T-helper 2 cell treated with Interferon-gamma antibody and Interleukin-4, amounts not matched to agents 5 μg/mL and 100 μg/mL, for 36 hours (primary cell): ENCODE measurements around the gene FAM124A.

Experiments used
- DNase-seq: peaks from one replicate; pipeline ENCODE4 v3.0.0; 2021; ENCODE audit warnings: low spot score
- H3K27ac Mint-ChIP-seq: one replicate; pipeline ENCODE4 v1.8.0; 2021; ENCODE audit warnings: mild to moderate bottlenecking, mixed read lengths
- H3K27me3 Mint-ChIP-seq: one replicate; pipeline ENCODE4 v1.8.0; 2021; ENCODE audit warnings: low read depth, mixed read lengths
- H3K36me3 Mint-ChIP-seq: one replicate; pipeline ENCODE4 v1.8.0; 2021; ENCODE audit warnings: low read depth, mixed read lengths
- H3K4me1 Mint-ChIP-seq: one replicate; pipeline ENCODE4 v1.8.0; 2021; ENCODE audit warnings: low read depth, mixed read lengths
- H3K4me3 Mint-ChIP-seq: one replicate; pipeline ENCODE4 v1.8.0; 2022; ENCODE audit warnings: mild to moderate bottlenecking, moderate library complexity, mixed read lengths
- H3K9me3 Mint-ChIP-seq: one replicate; pipeline ENCODE4 v1.8.0; 2021; ENCODE audit warnings: mixed read lengths

The FAM124A gene

DNA sequence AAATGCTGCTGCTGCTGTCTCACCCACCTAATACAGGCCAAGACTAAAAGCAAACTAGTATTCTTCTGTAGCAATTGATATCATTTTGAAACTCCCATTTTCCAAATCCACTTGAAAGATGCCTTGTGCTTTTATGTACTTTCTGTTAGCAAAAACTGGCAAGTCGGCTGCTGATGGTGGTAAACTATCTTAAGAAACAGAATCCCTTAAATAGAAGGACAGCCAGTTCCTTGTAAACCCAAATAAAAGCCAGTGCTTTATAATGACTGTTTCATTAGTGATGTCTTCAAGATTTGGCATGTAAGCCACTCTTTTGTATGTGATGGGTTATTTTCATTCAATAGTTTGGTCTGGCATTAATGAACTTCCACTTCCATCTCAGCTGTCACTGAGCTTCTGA, 5.2 kb downstream of the FAM124A start:
- H3K4me3 Mint-ChIP-seq: no peak overlapping the region
- H3K27ac Mint-ChIP-seq: no peak overlapping the region
- no peak for DNase-seq
- H3K9me3 Mint-ChIP-seq: no peaks in the 10 kb centered on the region
- no peaks in the 10 kb centered on the region for H3K4me1 Mint-ChIP-seq
- H3K36me3 Mint-ChIP-seq: no peaks in the 10 kb centered on the region
- H3K27me3 Mint-ChIP-seq: peaks cover 59% of the 10 kb centered on the region

DNA sequence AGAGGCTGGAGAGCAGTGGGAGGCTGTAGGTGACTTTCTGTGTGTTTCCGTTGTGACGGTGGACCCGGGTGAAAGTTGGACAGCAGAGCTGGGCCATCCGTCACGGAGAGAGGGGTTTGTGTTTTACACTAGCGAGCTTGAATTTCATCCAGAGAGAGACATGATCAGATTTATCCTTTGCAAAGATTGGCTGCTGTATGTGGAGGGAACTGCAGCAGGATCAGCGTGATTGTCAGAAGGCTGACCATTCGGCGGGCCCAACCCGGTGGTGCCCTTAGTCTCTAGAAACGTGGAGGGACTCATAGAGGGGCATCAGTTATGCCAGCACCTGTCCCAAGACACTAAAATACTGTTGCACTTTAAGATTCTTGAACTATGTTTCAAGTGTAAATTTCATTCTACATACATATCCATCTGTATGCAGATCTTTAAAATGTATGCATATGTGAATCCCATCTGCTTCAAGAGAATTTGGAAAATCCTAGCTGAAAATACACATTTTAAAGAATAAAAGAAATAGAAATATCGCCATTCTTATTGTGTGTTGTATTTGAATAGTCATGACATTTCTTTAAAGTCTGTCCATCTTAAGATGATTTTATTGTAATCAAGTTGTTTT, 7.0 kb downstream of the FAM124A start:
- H3K9me3 Mint-ChIP-seq: no peaks in the 10 kb centered on the region
- H3K27me3 Mint-ChIP-seq: peaks cover 43% of the 10 kb centered on the region
- no peak overlapping the region for H3K27ac Mint-ChIP-seq
- no peak overlapping the region for H3K4me3 Mint-ChIP-seq
- no peak for DNase-seq
- no peaks in the 10 kb centered on the region for H3K4me1 Mint-ChIP-seq
- H3K36me3 Mint-ChIP-seq: no peaks in the 10 kb centered on the region

DNA sequence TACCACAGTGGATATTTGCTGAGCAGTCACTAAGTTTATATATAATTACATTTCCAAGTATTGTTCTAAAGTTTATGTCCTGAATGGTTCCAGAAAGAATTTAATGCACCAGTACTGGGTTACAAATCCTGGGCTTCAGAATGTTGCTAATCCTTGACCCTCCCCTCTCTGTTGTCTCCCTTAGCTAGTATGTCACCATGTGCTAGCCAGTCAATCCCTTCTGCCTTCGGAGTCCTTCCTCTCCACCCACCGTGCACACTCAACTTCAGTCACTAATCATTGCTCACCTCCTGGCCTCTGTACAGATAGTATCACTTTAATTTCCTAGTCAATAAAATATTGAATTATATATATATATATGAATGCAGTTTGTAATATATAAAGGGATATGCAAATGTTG, 7.5 kb downstream of the FAM124A start:
- H3K36me3 Mint-ChIP-seq: no peaks in the 10 kb centered on the region
- H3K4me1 Mint-ChIP-seq: no peaks in the 10 kb centered on the region
- no peak for DNase-seq
- peaks cover 41% of the 10 kb centered on the region for H3K27me3 Mint-ChIP-seq
- no peak overlapping the region for H3K27ac Mint-ChIP-seq
- H3K9me3 Mint-ChIP-seq: no peaks in the 10 kb centered on the region
- H3K4me3 Mint-ChIP-seq: no peak overlapping the region

DNA sequence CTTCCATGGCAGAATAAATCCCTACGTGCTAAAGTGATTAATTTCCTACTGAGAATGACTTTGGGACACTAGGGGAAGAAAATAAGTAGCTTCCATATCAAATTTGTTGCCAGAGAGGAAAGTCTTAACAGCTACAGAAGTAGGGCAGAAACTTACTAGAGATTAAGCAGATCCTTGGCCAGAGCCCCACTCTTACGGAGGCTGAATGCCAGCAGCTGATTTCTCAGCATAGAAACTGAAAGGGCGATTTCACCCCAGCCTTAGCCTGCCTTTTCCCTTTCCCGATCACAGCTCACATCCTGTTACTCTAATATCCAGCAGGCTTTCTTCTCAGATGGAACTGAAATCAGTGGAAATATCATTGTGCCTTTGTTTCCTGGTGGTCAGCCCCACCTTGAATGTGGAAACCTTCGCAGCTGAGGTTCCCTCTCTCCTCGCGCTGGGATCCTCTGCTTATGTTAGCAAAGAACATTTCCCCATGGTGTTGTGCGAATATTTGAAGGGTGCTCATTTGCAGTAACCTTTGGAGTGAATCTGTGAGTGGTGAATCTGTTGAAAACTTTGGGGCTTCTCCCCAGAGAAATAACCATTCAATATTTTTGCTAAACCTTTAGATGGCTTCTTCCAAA, 8.4 kb downstream of the FAM124A start:
- Mint-ChIP-seq H3K9me3 (no peaks in the 10 kb centered on the region), H3K27me3 (peaks cover 35% of the 10 kb centered on the region), H3K36me3 (no peaks in the 10 kb centered on the region), H3K4me1 (no peaks in the 10 kb centered on the region), H3K4me3 (peak overlapping the region; percentile 59), H3K27ac (no peak overlapping the region)
- no peak for DNase-seq

DNA sequence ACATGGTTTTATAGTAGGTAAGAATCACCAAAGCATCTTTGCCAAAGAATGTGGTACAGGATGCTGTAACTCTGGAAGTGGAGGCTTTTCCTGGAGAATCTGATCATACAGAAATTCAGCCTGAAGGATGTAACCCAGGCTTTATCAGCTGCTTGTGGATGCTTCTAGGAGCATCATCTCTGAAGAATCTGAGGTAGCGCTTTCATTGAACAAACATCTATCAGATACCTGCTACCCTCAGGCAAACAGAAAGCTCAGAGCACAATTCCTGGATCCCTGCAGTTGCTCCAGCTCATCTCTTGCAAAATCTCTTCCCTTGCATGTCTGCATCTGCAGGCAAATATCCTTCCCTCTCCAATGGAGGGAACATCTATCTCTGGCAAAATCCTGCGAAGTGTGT, 9.3 kb downstream of the FAM124A start:
- Mint-ChIP-seq H3K4me1 (no peaks in the 10 kb centered on the region), H3K27me3 (peaks cover 34% of the 10 kb centered on the region)

GRCh38 chr13:51232328-51232727, 10.1 kb downstream of the FAM124A start:
- no peaks in the 10 kb centered on the region for H3K9me3 Mint-ChIP-seq
- DNase-seq: no peak
- no peaks in the 10 kb centered on the region for H3K36me3 Mint-ChIP-seq
- H3K27me3 Mint-ChIP-seq: peaks cover 31% of the 10 kb centered on the region
- no peak overlapping the region for H3K27ac Mint-ChIP-seq
- no peaks in the 10 kb centered on the region for H3K4me1 Mint-ChIP-seq
- no peak overlapping the region for H3K4me3 Mint-ChIP-seq

More for the DNA sequence above, 9.3 kb downstream of the FAM124A start:
- no peak overlapping the region for H3K27ac Mint-ChIP-seq
- DNase-seq: no peak
- no peaks in the 10 kb centered on the region for H3K36me3 Mint-ChIP-seq
- no peaks in the 10 kb centered on the region for H3K9me3 Mint-ChIP-seq
- H3K4me3 Mint-ChIP-seq: no peak overlapping the region

GRCh38 chr13:51233117-51233826, 11.1 kb downstream of the FAM124A start:
- Mint-ChIP-seq H3K9me3 (no peaks in the 10 kb centered on the region), H3K4me1 (no peaks in the 10 kb centered on the region), H3K36me3 (no peaks in the 10 kb centered on the region), H3K27ac (no peak overlapping the region), H3K4me3 (no peak overlapping the region), H3K27me3 (peaks cover 26% of the 10 kb centered on the region)
- no peak for DNase-seq

DNA sequence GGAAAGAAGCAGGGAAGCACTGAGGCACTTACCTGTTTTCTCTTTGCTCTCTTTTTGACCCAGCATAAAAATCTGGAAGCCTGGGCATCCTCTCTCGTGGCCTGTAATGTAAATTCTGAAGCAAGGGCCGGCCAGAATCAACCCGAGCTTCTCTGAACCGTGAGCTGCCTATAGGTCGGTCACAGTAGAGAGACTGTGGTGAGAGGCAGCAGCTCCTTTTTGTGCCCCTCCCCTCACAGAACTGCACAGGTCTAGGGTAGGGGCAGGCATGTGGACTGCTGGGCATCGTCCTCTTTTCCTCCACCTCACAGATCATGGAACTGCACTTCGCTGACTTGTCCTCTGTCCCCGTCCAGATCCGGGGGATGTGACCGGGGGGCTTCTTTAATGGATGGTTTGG, 12.5 kb downstream of the FAM124A start:
- Mint-ChIP-seq H3K27me3 (peaks cover 24% of the 10 kb centered on the region), H3K9me3 (no peaks in the 10 kb centered on the region), H3K4me3 (no peak overlapping the region), H3K27ac (no peak overlapping the region), H3K4me1 (no peaks in the 10 kb centered on the region), H3K36me3 (no peaks in the 10 kb centered on the region)
- no peak for DNase-seq

- H3K27ac Mint-ChIP-seq: no peak overlapping the region
- no peak overlapping the region for H3K4me3 Mint-ChIP-seq
- DNase-seq: no peak
- H3K4me1 Mint-ChIP-seq: no peaks in the 10 kb centered on the region
- no peaks in the 10 kb centered on the region for H3K36me3 Mint-ChIP-seq
- H3K9me3 Mint-ChIP-seq: no peaks in the 10 kb centered on the region
- peaks cover 21% of the 10 kb centered on the region for H3K27me3 Mint-ChIP-seq
These were observed 13.0 kb downstream of the FAM124A start for GRCh38 chr13:51235186-51235585.

GRCh38 chr13:51235756-51236490, 13.7 kb downstream of the FAM124A start:
- H3K4me3 Mint-ChIP-seq: no peak overlapping the region

GRCh38 chr13:51236491-51236792, 14.2 kb downstream of the FAM124A start:
- Mint-ChIP-seq H3K27ac (no peak overlapping the region), H3K36me3 (no peaks in the 10 kb centered on the region), H3K27me3 (peaks cover 14% of the 10 kb centered on the region), H3K4me3 (no peak overlapping the region), H3K9me3 (no peaks in the 10 kb centered on the region), H3K4me1 (no peaks in the 10 kb centered on the region)
- DNase-seq: no peak

More at GRCh38 chr13:51235756-51236490, 13.7 kb downstream of the FAM124A start:
- H3K27me3 Mint-ChIP-seq: peaks cover 16% of the 10 kb centered on the region
- H3K4me1 Mint-ChIP-seq: no peaks in the 10 kb centered on the region
- H3K9me3 Mint-ChIP-seq: no peaks in the 10 kb centered on the region
- no peak for DNase-seq
- no peak overlapping the region for H3K27ac Mint-ChIP-seq
- H3K36me3 Mint-ChIP-seq: no peaks in the 10 kb centered on the region

DNA sequence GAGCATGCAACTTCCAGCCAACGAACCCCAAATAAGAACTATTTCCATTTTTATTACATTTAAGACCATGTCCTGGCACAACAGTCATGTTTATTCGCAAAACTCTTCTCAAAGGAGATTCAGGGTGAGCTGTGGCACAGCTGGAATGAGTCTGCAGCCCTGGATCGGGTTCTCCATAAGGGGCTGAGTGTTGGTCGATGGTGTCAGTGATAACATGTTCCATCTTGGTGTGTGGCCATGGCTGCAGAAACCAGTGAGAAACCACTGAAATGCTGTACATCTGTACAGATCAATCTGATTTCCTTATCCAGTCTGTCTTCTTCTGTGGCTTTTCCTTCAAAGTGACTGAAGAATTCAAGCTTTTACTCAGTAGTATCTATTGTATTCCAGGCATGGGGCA, 15.2 kb downstream of the FAM124A start:
- Mint-ChIP-seq H3K36me3 (no peaks in the 10 kb centered on the region), H3K9me3 (no peaks in the 10 kb centered on the region), H3K4me3 (no peak overlapping the region), H3K4me1 (no peaks in the 10 kb centered on the region), H3K27ac (no peak overlapping the region), H3K27me3 (peaks cover 11% of the 10 kb centered on the region)
- no peak for DNase-seq

DNA sequence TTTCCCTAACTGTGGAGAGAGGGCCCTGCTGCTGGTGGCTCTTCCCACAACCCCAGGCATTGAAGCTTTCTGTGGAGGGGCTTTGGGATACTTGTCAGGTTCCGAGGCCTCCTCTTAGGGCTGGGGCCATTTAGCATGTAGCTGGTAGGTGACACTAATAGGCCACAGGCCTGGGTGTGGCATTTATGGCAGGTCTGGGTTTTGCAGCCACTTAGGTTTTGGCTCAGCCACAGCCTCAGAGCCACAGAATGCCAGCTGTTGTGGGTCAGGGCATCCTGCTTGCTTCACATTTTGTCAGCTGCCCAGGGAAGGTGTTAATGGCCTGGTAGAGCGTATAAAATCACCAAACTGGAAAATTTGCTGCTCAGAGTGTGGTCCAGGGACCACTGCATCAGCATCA, 15.7 kb downstream of the FAM124A start:
- Mint-ChIP-seq H3K27ac (no peak overlapping the region), H3K36me3 (no peaks in the 10 kb centered on the region), H3K4me1 (no peaks in the 10 kb centered on the region), H3K9me3 (no peaks in the 10 kb centered on the region), H3K27me3 (peaks cover 14% of the 10 kb centered on the region), H3K4me3 (no peak overlapping the region)
- DNase-seq: no peak

- Mint-ChIP-seq H3K27me3 (peaks cover 17% of the 10 kb centered on the region), H3K27ac (no peak overlapping the region), H3K36me3 (no peaks in the 10 kb centered on the region), H3K4me3 (no peak overlapping the region), H3K9me3 (no peaks in the 10 kb centered on the region), H3K4me1 (no peaks in the 10 kb centered on the region)
- no peak for DNase-seq
These were observed 18.0 kb downstream of the FAM124A start for GRCh38 chr13:51240178-51240577.
